Measurements from ENCODE around the gene IL24. TPM values are rescaled to one million over a fixed set of nuclear protein-coding genes. Genes with fewer than 3 reads are reported as not detected.

Gene IL24
- total RNA-seq, 1 donor from 2014 or later = not detected

- H3K4me3 Mint-ChIP-seq = no peak overlapping the region
Measured at GRCh38 chr1:206904423-206905142, 7.3 kb downstream of the IL24 start.

GRCh38 chr1:206905295-206906164 lies 8.3 kb downstream of the IL24 start:
- H3K4me3 Mint-ChIP-seq = no peak overlapping the region
- no peaks in the 10 kb centered on the region for H3K4me1 Mint-ChIP-seq
- H3K9me3 Mint-ChIP-seq = no peaks in the 10 kb centered on the region
- H3K36me3 Mint-ChIP-seq (ENCODE audit: low read depth) = no peaks in the 10 kb centered on the region
- H3K27me3 Mint-ChIP-seq (ENCODE audit: low read depth) = peaks cover 62% of the 10 kb centered on the region
- H3K27ac Mint-ChIP-seq (ENCODE audit: unreplicated experiment) = no peak overlapping the region
- no peak for TF ChIP-seq CTCF (conservative IDR thresholded peaks at IDR 0.05)
- no peak for DNase-seq (ENCODE audit: low read depth, low spot score)

More at GRCh38 chr1:206904423-206905142, 7.3 kb downstream of the IL24 start:
- no peaks in the 10 kb centered on the region for H3K9me3 Mint-ChIP-seq
- no peaks in the 10 kb centered on the region for H3K36me3 Mint-ChIP-seq (ENCODE audit: low read depth)
- H3K4me1 Mint-ChIP-seq = no peaks in the 10 kb centered on the region
- no peak for TF ChIP-seq CTCF (conservative IDR thresholded peaks at IDR 0.05)
- no peak for DNase-seq (ENCODE audit: low read depth, low spot score)
- H3K27ac Mint-ChIP-seq (ENCODE audit: unreplicated experiment) = no peak overlapping the region
- H3K27me3 Mint-ChIP-seq (ENCODE audit: low read depth) = peaks cover 53% of the 10 kb centered on the region

GRCh38 chr1:206907304-206907991 lies 10.2 kb downstream of the IL24 start:
- H3K4me1 Mint-ChIP-seq = no peaks in the 10 kb centered on the region
- H3K9me3 Mint-ChIP-seq = no peaks in the 10 kb centered on the region
- no peaks in the 10 kb centered on the region for H3K36me3 Mint-ChIP-seq (ENCODE audit: low read depth)
- peaks cover 77% of the 10 kb centered on the region for H3K27me3 Mint-ChIP-seq (ENCODE audit: low read depth)
- H3K4me3 Mint-ChIP-seq = no peak overlapping the region
- no peak overlapping the region for H3K27ac Mint-ChIP-seq (ENCODE audit: unreplicated experiment)
- no peak for DNase-seq (ENCODE audit: low read depth, low spot score)
- peak; percentile 30 for TF ChIP-seq CTCF (conservative IDR thresholded peaks at IDR 0.05)

GRCh38 chr1:206908038-206908437 lies 10.8 kb downstream of the IL24 start:
- Mint-ChIP-seq H3K36me3 (ENCODE audit: low read depth) (no peaks in the 10 kb centered on the region), H3K4me1 (no peaks in the 10 kb centered on the region), H3K4me3 (peak overlapping the region; percentile 45), H3K9me3 (no peaks in the 10 kb centered on the region), H3K27me3 (ENCODE audit: low read depth) (peaks cover 83% of the 10 kb centered on the region), H3K27ac (ENCODE audit: unreplicated experiment) (no peak overlapping the region)
- no peak for DNase-seq (ENCODE audit: low read depth, low spot score)
- no peak for TF ChIP-seq CTCF (conservative IDR thresholded peaks at IDR 0.05)

- DNase-seq (ENCODE audit: low read depth, low spot score) = no peak
- Mint-ChIP-seq H3K27me3 (ENCODE audit: low read depth) (peaks cover 92% of the 10 kb centered on the region), H3K4me1 (no peaks in the 10 kb centered on the region), H3K9me3 (no peaks in the 10 kb centered on the region), H3K36me3 (ENCODE audit: low read depth) (no peaks in the 10 kb centered on the region), H3K4me3 (peak overlapping the region; percentile 41), H3K27ac (ENCODE audit: unreplicated experiment) (no peak overlapping the region)
- no peak for TF ChIP-seq CTCF (conservative IDR thresholded peaks at IDR 0.05)
Measured at GRCh38 chr1:206909161-206909882, 12.1 kb downstream of the IL24 start.

Data from neural crest cell (in vitro differentiated cells).